ENCODE results near the gene OPCML.

The OPCML gene

DNA sequence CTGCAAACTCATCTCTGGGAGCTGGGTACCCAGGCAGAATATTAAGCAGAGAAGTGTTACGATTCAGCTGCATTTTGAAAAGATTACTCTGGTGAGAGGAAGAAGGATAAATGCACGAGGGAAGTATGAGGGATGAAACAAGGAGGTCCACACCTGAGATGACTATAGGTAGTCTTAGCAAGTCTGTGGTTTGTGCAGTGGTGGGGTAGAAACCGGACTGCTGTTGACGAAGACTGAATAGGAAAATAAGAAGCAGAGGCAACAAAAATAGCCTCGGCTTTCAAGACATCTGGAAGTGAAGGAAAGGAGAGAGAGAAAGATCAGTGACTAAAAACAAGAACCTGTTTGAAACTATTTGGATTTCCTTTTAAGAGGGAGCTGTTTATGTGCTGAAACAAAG, 810.8 kb downstream of the OPCML start:
- no peak overlapping the region for H3K4me3 ChIP-seq (ENCODE audit: low read length in 2 of 2)
- no peaks in the 10 kb centered on the region for H3K27me3 ChIP-seq (ENCODE audit: control insufficient read depth in 1 of 2, insufficient read depth in 2 of 2, low read length in 2 of 2)
- H3K4me1 ChIP-seq (ENCODE audit: control insufficient read depth, insufficient read depth, low read length) = no peaks in the 10 kb centered on the region
- no peaks in the 10 kb centered on the region for H3K9me3 ChIP-seq (ENCODE audit: control insufficient read depth in 2 of 2, low read length in 2 of 2)
- H3K27ac ChIP-seq (ENCODE audit: low read length) = no peak overlapping the region
- H3K36me3 ChIP-seq (ENCODE audit: control insufficient read depth in 2 of 2, insufficient read depth in 2 of 2, low read length in 2 of 2) = no peaks in the 10 kb centered on the region
- no peak overlapping the region for H3K9ac ChIP-seq (ENCODE audit: low read length in 2 of 2)

DNA sequence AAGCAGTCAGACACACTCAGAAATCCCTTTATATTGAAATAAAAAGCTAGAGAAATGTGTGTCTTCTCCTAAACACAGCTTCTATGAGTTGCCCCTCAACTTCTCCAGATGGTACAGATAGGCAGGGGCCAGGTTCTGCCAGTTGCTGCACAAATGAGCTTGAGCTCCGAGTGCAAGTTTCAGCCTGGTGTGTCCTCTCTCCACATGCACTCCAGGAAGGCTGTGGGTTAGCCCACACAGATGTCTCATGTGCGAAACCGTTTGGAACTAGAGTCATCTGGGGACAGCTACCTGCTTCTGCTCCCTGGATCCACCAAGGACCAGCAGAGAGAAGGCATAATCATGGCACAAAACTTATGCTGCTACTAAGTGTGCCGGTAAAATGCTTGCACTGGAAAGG, 812.6 kb downstream of the OPCML start:
- no peaks in the 10 kb centered on the region for H3K27me3 ChIP-seq (ENCODE audit: control insufficient read depth in 1 of 2, insufficient read depth in 2 of 2, low read length in 2 of 2)
- no peaks in the 10 kb centered on the region for H3K36me3 ChIP-seq (ENCODE audit: control insufficient read depth in 2 of 2, insufficient read depth in 2 of 2, low read length in 2 of 2)
- H3K27ac ChIP-seq (ENCODE audit: low read length) = no peak overlapping the region
- no peak overlapping the region for H3K9ac ChIP-seq (ENCODE audit: low read length in 2 of 2)
- H3K4me3 ChIP-seq (ENCODE audit: low read length in 2 of 2) = no peak overlapping the region
- no peaks in the 10 kb centered on the region for H3K4me1 ChIP-seq (ENCODE audit: control insufficient read depth, insufficient read depth, low read length)
- H3K9me3 ChIP-seq (ENCODE audit: control insufficient read depth in 2 of 2, low read length in 2 of 2) = no peaks in the 10 kb centered on the region

DNA sequence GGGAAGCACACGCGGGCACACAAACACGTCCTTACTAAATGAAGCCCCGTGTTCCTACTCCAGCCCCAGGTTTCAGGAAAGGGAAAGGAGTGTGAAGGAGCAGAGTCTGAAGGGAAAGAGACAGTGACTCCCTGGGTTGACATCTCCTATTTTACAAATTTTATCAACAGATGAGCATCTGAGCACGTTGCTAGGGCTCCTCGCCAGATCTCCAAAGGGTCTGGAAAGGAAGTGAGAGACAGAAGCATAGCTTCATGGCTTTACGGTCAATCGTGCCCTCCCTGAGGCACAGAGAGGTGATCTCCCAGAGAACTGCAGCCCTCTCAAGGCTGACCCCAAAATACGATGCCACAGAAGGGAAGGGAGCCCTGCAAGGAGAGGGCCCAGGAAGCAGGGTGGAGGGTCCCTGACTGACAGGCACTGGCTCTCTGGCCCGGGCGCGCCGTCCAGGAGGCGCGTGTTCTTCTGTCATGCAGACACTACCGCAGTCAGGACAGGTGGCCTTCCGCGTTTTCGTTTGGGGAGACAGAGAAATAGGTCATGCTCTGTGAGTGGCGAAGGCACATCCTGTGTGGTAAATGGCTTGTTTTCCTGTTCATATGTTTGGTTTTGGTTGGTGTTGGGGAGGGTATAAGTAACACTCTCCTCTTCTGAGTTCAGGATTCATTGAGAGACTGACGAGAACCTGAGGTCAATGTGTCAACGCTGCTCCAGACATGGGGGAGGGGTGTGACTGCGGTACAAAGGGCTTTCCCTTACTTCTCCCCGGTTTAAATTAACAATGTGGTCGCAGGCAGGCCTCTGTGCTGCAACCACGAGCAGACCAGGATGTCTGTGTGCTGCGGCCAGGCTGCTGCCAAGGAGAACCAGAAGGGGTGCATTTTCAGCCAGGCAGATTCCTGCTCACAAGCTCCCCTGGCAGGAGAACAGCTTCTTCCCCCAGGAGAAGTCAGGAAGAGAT, 813.3 kb downstream of the OPCML start:
- Histone ChIP-seq H3K27ac (ENCODE audit: low read length) (no peak overlapping the region), H3K4me3 (ENCODE audit: low read length in 2 of 2) (no peak overlapping the region), H3K36me3 (ENCODE audit: control insufficient read depth in 2 of 2, insufficient read depth in 2 of 2, low read length in 2 of 2) (no peaks in the 10 kb centered on the region), H3K9ac (ENCODE audit: low read length in 2 of 2) (no peak overlapping the region), H3K4me1 (ENCODE audit: control insufficient read depth, insufficient read depth, low read length) (no peaks in the 10 kb centered on the region), H3K9me3 (ENCODE audit: control insufficient read depth in 2 of 2, low read length in 2 of 2) (no peaks in the 10 kb centered on the region), H3K27me3 (ENCODE audit: control insufficient read depth in 1 of 2, insufficient read depth in 2 of 2, low read length in 2 of 2) (no peaks in the 10 kb centered on the region)

DNA sequence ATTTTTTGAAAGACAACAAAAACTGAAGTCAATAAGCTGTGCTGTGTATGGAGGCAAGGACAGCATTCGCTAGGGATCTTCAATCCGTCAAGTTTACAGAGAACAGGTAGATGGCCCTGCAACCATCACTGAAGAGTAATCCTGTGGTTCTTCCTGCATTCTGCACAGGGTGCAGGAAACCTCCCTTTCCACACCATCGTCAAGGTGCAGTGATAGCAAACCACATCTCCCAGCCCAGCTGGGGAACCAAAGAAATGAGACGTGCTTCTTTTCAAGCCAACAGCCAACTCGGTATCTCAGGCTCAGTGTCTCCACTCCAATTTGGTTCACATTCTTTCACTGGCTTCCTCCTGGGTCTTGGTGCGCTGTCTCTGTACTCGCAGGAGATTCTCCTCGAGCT, 814.5 kb downstream of the OPCML start:
- no peaks in the 10 kb centered on the region for H3K36me3 ChIP-seq (ENCODE audit: control insufficient read depth in 2 of 2, insufficient read depth in 2 of 2, low read length in 2 of 2)
- H3K27ac ChIP-seq (ENCODE audit: low read length) = no peak overlapping the region
- H3K27me3 ChIP-seq (ENCODE audit: control insufficient read depth in 1 of 2, insufficient read depth in 2 of 2, low read length in 2 of 2) = no peaks in the 10 kb centered on the region
- H3K4me3 ChIP-seq (ENCODE audit: low read length in 2 of 2) = no peak overlapping the region
- H3K9ac ChIP-seq (ENCODE audit: low read length in 2 of 2) = no peak overlapping the region
- no peaks in the 10 kb centered on the region for H3K4me1 ChIP-seq (ENCODE audit: control insufficient read depth, insufficient read depth, low read length)
- no peaks in the 10 kb centered on the region for H3K9me3 ChIP-seq (ENCODE audit: control insufficient read depth in 2 of 2, low read length in 2 of 2)

DNA sequence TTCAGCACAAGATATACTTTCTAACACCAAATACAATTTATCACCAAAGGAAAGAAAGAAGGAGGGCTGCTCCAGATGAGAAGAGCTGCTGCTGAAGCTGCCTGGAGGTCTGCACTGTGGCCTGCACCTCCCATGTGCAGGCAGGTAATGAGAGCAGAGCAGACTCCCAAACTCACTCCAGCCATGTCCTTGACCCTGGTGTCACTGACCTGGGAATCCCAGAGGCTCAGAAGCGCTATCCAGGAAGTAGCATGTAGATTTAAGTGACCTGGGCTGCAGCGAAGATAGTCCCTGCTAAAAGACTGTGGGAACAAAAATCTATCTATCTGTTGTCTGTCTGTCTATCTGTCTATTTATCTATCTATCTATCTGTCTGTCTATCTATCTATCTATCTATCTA, 816.3 kb downstream of the OPCML start:
- Histone ChIP-seq H3K9me3 (ENCODE audit: control insufficient read depth in 2 of 2, low read length in 2 of 2) (no peaks in the 10 kb centered on the region), H3K4me1 (ENCODE audit: control insufficient read depth, insufficient read depth, low read length) (no peaks in the 10 kb centered on the region), H3K27me3 (ENCODE audit: control insufficient read depth in 1 of 2, insufficient read depth in 2 of 2, low read length in 2 of 2) (no peaks in the 10 kb centered on the region), H3K4me3 (ENCODE audit: low read length in 2 of 2) (no peak overlapping the region), H3K36me3 (ENCODE audit: control insufficient read depth in 2 of 2, insufficient read depth in 2 of 2, low read length in 2 of 2) (no peaks in the 10 kb centered on the region), H3K27ac (ENCODE audit: low read length) (no peak overlapping the region), H3K9ac (ENCODE audit: low read length in 2 of 2) (no peak overlapping the region)

DNA sequence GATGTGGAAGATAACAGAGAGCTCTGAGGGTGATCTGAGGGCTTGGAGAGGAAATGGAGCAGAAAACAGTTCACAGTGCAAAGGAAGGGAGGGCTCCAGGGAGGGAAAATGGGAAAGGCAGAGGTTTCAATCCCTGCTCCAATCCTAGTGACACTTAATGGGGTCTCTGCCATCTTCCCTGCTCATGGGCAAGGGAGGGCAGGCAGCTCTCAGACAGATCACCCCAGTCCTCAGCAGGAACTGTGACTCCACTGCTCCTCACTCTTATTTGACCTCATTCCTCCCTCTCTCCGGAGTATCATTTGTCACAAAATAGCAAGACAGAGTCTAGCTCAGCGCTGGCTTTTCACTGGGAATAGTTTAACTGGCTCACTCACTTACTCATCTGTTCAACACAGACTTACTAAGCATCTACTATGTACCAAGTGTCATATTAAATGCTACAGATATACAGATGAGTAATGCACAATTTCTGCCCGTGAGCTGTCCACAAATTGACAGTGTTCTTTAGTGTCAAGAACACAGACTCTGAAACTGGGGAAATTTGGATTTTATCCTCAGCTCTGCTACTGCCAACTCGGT, 817.4 kb downstream of the OPCML start:
- Histone ChIP-seq H3K9me3 (ENCODE audit: control insufficient read depth in 2 of 2, low read length in 2 of 2) (no peaks in the 10 kb centered on the region), H3K27ac (ENCODE audit: low read length) (no peak overlapping the region)

DNA sequence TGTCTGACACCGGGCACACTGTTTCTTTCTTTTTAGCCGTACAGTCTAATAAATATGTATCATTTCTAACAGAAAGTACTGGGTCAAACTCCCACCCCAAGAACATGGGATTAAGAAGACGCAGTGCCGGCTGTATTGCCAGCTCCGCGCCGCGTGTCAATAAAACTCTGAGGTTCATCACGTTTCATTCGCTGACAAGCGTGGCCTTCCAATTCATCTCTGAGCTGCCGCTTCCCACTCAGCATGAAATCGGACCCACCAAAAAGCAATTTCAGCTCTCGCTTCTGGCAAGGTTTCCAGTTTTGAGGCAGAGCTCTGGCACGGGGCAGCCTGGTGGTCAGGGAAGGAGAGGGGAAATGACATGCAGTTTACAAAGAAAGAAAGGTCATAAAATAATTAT, 819.8 kb downstream of the OPCML start:
- no peaks in the 10 kb centered on the region for H3K27me3 ChIP-seq (ENCODE audit: control insufficient read depth in 1 of 2, insufficient read depth in 2 of 2, low read length in 2 of 2)
- H3K9me3 ChIP-seq (ENCODE audit: control insufficient read depth in 2 of 2, low read length in 2 of 2) = no peaks in the 10 kb centered on the region
- no peaks in the 10 kb centered on the region for H3K4me1 ChIP-seq (ENCODE audit: control insufficient read depth, insufficient read depth, low read length)
- H3K4me3 ChIP-seq (ENCODE audit: low read length in 2 of 2) = no peak overlapping the region
- H3K9ac ChIP-seq (ENCODE audit: low read length in 2 of 2) = no peak overlapping the region
- H3K36me3 ChIP-seq (ENCODE audit: control insufficient read depth in 2 of 2, insufficient read depth in 2 of 2, low read length in 2 of 2) = no peaks in the 10 kb centered on the region
- H3K27ac ChIP-seq (ENCODE audit: low read length) = no peak overlapping the region

More for the DNA sequence above, 817.4 kb downstream of the OPCML start:
- Histone ChIP-seq H3K27me3 (ENCODE audit: control insufficient read depth in 1 of 2, insufficient read depth in 2 of 2, low read length in 2 of 2) (no peaks in the 10 kb centered on the region), H3K4me3 (ENCODE audit: low read length in 2 of 2) (no peak overlapping the region), H3K36me3 (ENCODE audit: control insufficient read depth in 2 of 2, insufficient read depth in 2 of 2, low read length in 2 of 2) (no peaks in the 10 kb centered on the region), H3K4me1 (ENCODE audit: control insufficient read depth, insufficient read depth, low read length) (no peaks in the 10 kb centered on the region), H3K9ac (ENCODE audit: low read length in 2 of 2) (no peak overlapping the region)

DNA sequence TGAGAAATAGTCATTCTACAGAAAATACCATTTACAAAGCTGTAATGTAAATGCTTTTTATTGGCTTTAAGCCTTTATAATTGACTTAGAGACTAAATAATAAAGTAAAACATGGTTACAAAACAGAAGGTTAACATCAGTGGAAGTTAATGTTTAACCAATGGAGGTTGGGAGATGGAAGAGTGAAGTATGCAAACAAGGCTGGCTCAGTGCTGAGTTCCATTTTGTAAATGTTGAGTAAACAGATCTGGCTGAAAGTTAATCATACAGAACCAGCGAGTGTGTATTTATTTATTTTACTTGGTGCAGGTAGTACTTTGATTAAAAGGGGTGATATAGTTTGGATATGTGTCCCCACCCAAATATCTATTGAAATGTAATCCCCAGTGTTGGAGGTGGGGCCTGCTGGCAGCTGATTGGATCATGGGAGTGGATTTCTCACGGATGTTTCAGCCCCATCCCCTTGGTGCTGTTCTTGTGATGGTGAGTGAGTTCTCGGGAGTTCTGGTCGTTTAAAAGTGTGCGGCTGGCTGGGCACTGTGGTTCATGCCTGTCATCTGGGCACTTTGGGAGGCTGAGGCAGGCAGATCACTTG, 827.4 kb downstream of the OPCML start:
- no peak overlapping the region for H3K4me3 ChIP-seq (ENCODE audit: low read length in 2 of 2)
- peaks cover 2 to 7% of the 10 kb centered on the region in 2 donors for H3K9me3 ChIP-seq (ENCODE audit: control insufficient read depth in 2 of 2, low read length in 2 of 2)
- no peaks in the 10 kb centered on the region for H3K27me3 ChIP-seq (ENCODE audit: control insufficient read depth in 1 of 2, insufficient read depth in 2 of 2, low read length in 2 of 2)
- H3K9ac ChIP-seq (ENCODE audit: low read length in 2 of 2) = no peak overlapping the region
- no peaks in the 10 kb centered on the region for H3K4me1 ChIP-seq (ENCODE audit: control insufficient read depth, insufficient read depth, low read length)
- no peaks in the 10 kb centered on the region for H3K36me3 ChIP-seq (ENCODE audit: control insufficient read depth in 2 of 2, insufficient read depth in 2 of 2, low read length in 2 of 2)
- H3K27ac ChIP-seq (ENCODE audit: low read length) = no peak overlapping the region

DNA sequence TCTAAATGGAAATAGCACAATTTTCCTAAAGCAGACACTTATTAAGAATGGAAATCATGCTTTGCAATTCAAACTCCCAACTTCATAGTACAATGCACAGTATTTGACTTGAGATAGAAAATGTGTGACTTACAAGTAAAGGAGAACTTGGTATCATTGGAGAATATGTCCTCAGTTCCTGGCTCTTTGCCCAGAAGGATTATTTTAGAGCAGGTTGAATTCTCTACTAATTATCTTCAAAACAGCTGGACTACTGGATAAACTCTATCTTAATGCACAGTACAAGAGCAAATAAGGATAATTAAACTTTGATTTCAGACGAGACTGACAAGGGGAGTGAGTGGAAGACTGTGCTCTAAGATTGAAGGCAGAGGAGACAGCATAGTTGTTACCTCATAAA, 839.4 kb downstream of the OPCML start:
- H3K4me3 ChIP-seq (ENCODE audit: low read length in 2 of 2) = no peak overlapping the region

DNA sequence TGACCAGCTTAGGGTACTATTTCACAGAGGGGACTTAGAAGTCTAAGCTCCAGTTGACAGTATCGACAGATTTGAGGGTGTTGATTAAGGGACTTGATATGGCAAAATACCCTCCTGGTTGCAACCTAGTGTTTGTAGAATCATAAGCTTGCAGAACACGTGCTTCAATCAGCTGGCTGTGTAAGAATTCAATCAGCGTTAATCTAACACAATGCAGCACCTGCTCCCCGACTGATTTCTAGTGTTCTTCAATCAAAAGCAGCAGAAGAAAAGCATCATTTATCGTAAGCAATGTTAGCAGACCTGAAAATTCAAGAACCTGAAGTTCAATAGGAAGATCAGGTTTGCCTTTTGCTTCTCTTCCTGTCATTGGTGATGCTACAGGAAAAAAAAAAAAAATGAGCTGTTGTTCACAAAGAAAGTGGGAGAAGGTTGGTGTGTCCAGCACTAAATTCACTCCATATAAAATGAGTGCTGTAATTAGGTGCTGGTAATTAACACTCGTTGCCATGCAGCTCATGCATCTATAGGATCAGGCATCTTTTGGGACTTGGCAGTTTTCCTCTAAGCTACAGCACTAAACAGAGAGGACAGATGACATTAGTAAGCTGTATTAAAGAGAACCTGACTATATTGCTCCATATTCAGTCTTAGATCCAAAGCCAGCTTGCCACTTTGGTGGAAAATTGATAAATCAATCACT, 840.3 kb downstream of the OPCML start:
- no peak overlapping the region for H3K27ac ChIP-seq (ENCODE audit: low read length)
- H3K9me3 ChIP-seq (ENCODE audit: control insufficient read depth in 2 of 2, low read length in 2 of 2) = no peaks in the 10 kb centered on the region
- no peak overlapping the region for H3K9ac ChIP-seq (ENCODE audit: low read length in 2 of 2)
- no peaks in the 10 kb centered on the region for H3K4me1 ChIP-seq (ENCODE audit: control insufficient read depth, insufficient read depth, low read length)
- no peak overlapping the region for H3K4me3 ChIP-seq (ENCODE audit: low read length in 2 of 2)
- H3K36me3 ChIP-seq (ENCODE audit: control insufficient read depth in 2 of 2, insufficient read depth in 2 of 2, low read length in 2 of 2) = no peaks in the 10 kb centered on the region
- H3K27me3 ChIP-seq (ENCODE audit: control insufficient read depth in 1 of 2, insufficient read depth in 2 of 2, low read length in 2 of 2) = no peaks in the 10 kb centered on the region

More for the DNA sequence above, 839.4 kb downstream of the OPCML start:
- Histone ChIP-seq H3K27me3 (ENCODE audit: control insufficient read depth in 1 of 2, insufficient read depth in 2 of 2, low read length in 2 of 2) (no peaks in the 10 kb centered on the region), H3K9me3 (ENCODE audit: control insufficient read depth in 2 of 2, low read length in 2 of 2) (peaks cover 0 to 2% of the 10 kb centered on the region in 2 donors), H3K4me1 (ENCODE audit: control insufficient read depth, insufficient read depth, low read length) (no peaks in the 10 kb centered on the region), H3K36me3 (ENCODE audit: control insufficient read depth in 2 of 2, insufficient read depth in 2 of 2, low read length in 2 of 2) (no peaks in the 10 kb centered on the region), H3K9ac (ENCODE audit: low read length in 2 of 2) (no peak overlapping the region), H3K27ac (ENCODE audit: low read length) (no peak overlapping the region)

Data from stomach smooth muscle (tissue), 2 donors.